HFFc6 (cell line): ENCODE data around the gene SPRR2F. TPM values are rescaled to one million over a fixed set of nuclear protein-coding genes. Genes with fewer than 3 reads are reported as not detected.
"Not testable (repeated sequence)": the region's sequence is repeated elsewhere in the genome, so short reads cannot be mapped to it uniquely, and the experiment has no call there.

Source experiments
- DNase-seq: peaks from one replicate; pipeline ENCODE4 v3.0.0-alpha.2; 2018
- H3K27ac Mint-ChIP-seq: 2 replicates; pipeline ENCODE4 v1.8.0; 2020; ENCODE audit warnings: mild to moderate bottlenecking, mixed read lengths
- H3K27me3 Mint-ChIP-seq: 2 replicates; pipeline ENCODE4 v1.8.0; 2021; ENCODE audit warnings: mild to moderate bottlenecking, moderate library complexity, mixed read lengths; ENCODE audit not compliant: insufficient read depth
- H3K36me3 Mint-ChIP-seq: 2 replicates; pipeline ENCODE4 v1.8.0; 2021; ENCODE audit warnings: low read depth, mixed read lengths
- H3K4me1 Mint-ChIP-seq: 2 replicates; pipeline ENCODE4 v1.8.0; 2020; ENCODE audit warnings: low read depth, mixed read lengths
- H3K4me3 Mint-ChIP-seq: 2 replicates; pipeline ENCODE4 v1.8.0; 2020; ENCODE audit warnings: mild to moderate bottlenecking, moderate library complexity, mixed read lengths
- H3K9me3 Mint-ChIP-seq: 2 replicates; pipeline ENCODE4 v1.8.0; 2020; ENCODE audit warnings: mild to moderate bottlenecking, mixed read lengths
- CTCF ChIP-seq: fragments of 200-600 bp; sonication (generic); IDR thresholded peaks from 2 replicates; pipeline ENCODE4 v1.5.0; 2021; ENCODE audit warnings: antibody characterized with exemption, mild to moderate bottlenecking
- total RNA-seq, 6 experiments: library from RNA; stranded (reverse); fragmentation: NEBNext Ultra II Directional; extraction: Animal tissue kit (Norgen Biotek cat#: 25700); gene quantifications; 2 replicates in 1 of 6; 3 replicates in 5 of 6; pipeline ENCODE4 v1.2.3, GENCODE V29; 2021

SPRR2F gene
- total RNA-seq, 6 experiments from 2014 or later = not detected

- H3K27ac Mint-ChIP-seq = no peak overlapping the region
- H3K36me3 Mint-ChIP-seq = no peaks in the 10 kb centered on the region
- peaks cover 19% of the 10 kb centered on the region; the same call in 1 of the 2 replicates for H3K9me3 Mint-ChIP-seq
- TF ChIP-seq CTCF = no peak
- no peak for DNase-seq
- H3K27me3 Mint-ChIP-seq = no peaks in the 10 kb centered on the region; the same call in 1 of the 2 replicates
- H3K4me1 Mint-ChIP-seq = no peaks in the 10 kb centered on the region
- H3K4me3 Mint-ChIP-seq = no peak overlapping the region
Observed at GRCh38 chr1:153122831-153123421, 9.6 kb upstream of the SPRR2F start.

GRCh38 chr1:153120945-153121344, 7.6 kb upstream of the SPRR2F start:
- no peaks in the 10 kb centered on the region for H3K36me3 Mint-ChIP-seq
- H3K27ac Mint-ChIP-seq = no peak overlapping the region
- DNase-seq = no peak
- peaks cover 10% of the 10 kb centered on the region; the same call in 1 of the 2 replicates for H3K9me3 Mint-ChIP-seq
- no peak overlapping the region for H3K4me3 Mint-ChIP-seq
- no peaks in the 10 kb centered on the region for H3K4me1 Mint-ChIP-seq
- TF ChIP-seq CTCF = no peak
- H3K27me3 Mint-ChIP-seq = no peaks in the 10 kb centered on the region; the same call in 1 of the 2 replicates

GRCh38 chr1:153119491-153119971, 6.2 kb upstream of the SPRR2F start:
- no peak for TF ChIP-seq CTCF
- Mint-ChIP-seq H3K4me3 (no peak overlapping the region), H3K27me3 (no peaks in the 10 kb centered on the region; the same call in 1 of the 2 replicates), H3K4me1 (no peaks in the 10 kb centered on the region), H3K36me3 (no peaks in the 10 kb centered on the region), H3K27ac (no peak overlapping the region), H3K9me3 (peaks cover 5% of the 10 kb centered on the region; the same call in 1 of the 2 replicates)
- DNase-seq = no peak

GRCh38 chr1:153115264-153115663, 1.9 kb upstream of the SPRR2F start:
- H3K27ac Mint-ChIP-seq, H3K9me3 Mint-ChIP-seq, H3K27me3 Mint-ChIP-seq, H3K36me3 Mint-ChIP-seq, H3K4me1 Mint-ChIP-seq, H3K4me3 Mint-ChIP-seq, DNase-seq: not testable (repeated sequence)

GRCh38 chr1:153112454-153112853, 862 bp downstream of the SPRR2F start:
- not testable (repeated sequence) for DNase-seq, H3K27me3 Mint-ChIP-seq, H3K4me1 Mint-ChIP-seq, H3K36me3 Mint-ChIP-seq, H3K27ac Mint-ChIP-seq, H3K9me3 Mint-ChIP-seq, H3K4me3 Mint-ChIP-seq

GRCh38 chr1:153100245-153100644, 13.1 kb downstream of the SPRR2F start:
- H3K27ac Mint-ChIP-seq = no peak overlapping the region
- no peak overlapping the region for H3K4me3 Mint-ChIP-seq
- peaks cover 3% of the 10 kb centered on the region; the same call in 1 of the 2 replicates for H3K9me3 Mint-ChIP-seq
- H3K36me3 Mint-ChIP-seq = no peaks in the 10 kb centered on the region
- no peaks in the 10 kb centered on the region for H3K4me1 Mint-ChIP-seq
- TF ChIP-seq CTCF = no peak
- peak; percentile 23 for DNase-seq
- no peaks in the 10 kb centered on the region; the same call in 1 of the 2 replicates for H3K27me3 Mint-ChIP-seq
